GM19468 (cell line): ENCODE results near the gene P3H3.

Experiments
- ATAC-seq: cut with Tn5 transposase; IDR thresholded peaks from one replicate; pipeline ENCODE4 v1.9.1; 2021; ENCODE audit warnings: mild to moderate bottlenecking, moderate library complexity, moderate number of reproducible peaks; ENCODE audit not compliant: unreplicated experiment; ENCODE audit errors: extremely low read depth

Gene P3H3

DNA sequence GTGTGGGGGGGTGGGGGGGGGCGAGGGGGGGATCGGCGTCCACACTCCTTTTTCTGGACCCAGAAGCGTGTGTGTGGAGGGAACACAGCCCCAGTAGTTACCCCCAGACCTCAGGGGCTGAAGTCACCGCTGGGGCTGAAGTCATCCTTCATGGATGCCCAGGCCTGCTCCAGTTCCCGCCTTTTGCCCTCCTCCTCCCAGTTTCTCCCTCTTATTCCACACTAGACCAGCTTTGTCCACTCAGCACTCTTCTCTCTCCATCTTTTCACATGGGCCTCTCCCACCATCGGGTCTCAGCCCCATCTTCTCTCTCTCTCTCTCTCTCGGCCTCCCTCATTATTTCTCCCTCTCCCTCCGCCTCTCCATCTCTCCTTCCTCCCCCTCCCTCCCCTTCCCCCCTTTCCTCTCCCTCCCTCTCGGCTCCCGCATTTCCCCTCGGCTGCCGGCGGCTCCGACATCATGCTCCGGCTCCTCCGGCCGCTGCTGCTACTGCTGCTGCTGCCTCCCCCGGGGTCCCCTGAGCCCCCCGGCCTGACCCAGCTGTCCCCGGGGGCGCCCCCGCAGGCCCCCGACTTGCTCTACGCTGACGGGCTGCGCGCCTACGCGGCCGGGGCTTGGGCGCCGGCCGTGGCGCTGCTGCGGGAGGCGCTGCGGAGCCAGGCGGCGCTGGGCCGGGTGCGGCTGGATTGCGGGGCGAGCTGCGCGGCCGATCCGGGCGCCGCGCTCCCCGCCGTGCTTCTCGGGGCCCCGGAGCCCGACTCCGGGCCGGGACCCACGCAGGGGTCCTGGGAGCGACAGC is at the start of gene P3H3:
P3H3 (plus strand) TSS at position 426 of the 799 bp plus-strand sequence; CDS start at position 460, 34 bp downstream.
- no peak for ATAC-seq

DNA sequence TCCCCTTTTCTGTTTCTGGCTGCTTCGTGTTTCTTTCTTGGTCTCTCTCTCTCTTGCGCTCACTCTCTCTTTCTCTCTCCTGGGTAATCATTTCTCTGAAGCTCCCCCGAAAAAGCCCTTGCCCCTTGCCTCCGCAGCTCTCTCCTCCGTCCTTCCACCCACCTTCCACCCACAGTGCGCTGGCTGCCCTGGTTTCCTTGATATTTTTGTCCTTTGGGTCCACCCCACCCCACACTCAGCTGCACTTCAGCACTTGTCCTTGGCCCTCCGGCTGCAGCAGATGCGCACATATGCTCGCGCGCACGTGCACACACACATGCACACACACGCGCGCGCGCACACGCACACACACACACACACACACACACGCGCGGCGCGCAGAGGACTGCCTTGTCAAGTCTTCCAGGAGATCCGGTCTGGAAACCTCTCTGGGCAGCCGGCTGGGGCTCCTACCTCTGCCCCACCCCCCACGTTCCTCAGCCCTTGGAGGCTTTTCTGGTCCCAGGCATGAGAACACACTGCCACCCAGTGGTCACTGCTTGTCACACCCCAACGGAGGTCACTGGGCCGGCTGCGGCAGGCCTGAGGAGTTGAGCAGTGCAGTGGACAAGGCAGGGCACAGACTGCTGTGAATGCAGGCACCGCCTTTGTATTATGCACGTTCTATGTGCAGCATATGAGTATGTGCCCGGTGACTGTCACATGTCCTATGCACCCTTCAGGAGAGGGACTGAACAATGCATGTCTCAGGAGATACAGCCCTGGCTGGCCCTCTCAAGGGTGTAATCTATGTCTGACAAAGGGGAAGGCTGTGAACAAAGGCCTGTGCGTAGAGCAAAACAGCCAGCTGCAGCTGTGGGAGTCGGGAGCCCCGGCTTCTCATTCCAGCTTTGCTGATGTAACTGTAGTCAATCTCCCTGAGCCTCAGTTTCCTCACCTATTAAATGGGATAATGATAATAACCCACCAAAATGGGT is 49.3 kb upstream of the P3H3 start:
- ATAC-seq: peak; percentile 39

DNA sequence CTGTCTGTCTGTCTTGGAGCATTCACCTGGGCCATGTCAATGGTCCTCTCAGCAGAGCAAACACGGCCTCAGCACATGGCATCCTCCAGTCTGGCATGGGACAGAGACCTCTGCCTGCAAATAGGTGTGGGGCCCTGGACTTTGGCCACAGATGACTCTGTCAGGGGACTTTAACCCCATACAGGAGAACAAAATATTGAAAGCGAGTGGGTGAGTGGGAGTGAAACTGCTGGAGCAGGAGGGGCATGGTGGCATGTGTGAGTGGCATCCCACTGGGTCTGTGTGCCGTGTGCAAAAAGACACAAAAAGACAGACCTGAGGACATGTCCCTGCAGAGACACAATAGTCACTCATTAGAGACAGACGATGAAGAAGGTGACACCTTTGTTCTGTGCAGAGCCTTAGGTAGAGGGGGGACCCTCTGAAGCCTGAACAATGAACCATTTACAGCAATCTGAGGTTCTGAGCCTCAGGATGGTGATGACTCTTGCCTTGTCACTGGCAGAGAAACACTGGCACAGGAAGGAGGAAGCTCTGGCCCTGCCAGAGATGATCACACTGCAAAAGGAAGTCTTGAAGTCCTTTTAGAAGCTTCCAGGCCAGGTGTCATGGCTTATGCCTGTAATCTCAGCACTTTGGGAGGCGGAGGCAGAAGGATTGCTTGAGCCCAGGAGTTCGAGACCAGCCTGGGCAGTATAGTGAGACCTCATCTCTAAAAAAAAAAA is 48.3 kb upstream of the P3H3 start:
- no peak for ATAC-seq

DNA sequence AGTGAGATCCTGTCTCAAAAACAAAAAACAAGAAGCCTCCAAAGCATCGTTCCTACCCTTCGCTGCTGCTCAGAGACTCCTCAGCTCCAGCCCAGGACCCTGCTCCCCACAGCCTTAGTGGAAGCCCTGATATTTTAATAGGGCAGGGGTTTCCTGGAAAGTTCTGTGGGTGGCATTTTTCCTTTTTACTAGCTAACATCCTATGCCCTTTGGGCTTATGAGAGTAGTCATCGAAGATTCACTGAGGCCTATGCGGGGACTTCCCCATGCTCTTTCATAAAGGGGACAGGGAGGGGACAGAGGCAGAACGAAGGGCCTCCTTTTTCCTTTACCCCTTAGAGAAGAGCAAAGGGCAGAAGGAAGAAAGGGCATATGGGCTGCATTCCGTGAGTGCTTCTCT is 47.6 kb upstream of the P3H3 start:
- no peak for ATAC-seq

- ATAC-seq: no peak
Observed at GRCh38 chr12:6782119-6782518, 46.1 kb upstream of the P3H3 start.

DNA sequence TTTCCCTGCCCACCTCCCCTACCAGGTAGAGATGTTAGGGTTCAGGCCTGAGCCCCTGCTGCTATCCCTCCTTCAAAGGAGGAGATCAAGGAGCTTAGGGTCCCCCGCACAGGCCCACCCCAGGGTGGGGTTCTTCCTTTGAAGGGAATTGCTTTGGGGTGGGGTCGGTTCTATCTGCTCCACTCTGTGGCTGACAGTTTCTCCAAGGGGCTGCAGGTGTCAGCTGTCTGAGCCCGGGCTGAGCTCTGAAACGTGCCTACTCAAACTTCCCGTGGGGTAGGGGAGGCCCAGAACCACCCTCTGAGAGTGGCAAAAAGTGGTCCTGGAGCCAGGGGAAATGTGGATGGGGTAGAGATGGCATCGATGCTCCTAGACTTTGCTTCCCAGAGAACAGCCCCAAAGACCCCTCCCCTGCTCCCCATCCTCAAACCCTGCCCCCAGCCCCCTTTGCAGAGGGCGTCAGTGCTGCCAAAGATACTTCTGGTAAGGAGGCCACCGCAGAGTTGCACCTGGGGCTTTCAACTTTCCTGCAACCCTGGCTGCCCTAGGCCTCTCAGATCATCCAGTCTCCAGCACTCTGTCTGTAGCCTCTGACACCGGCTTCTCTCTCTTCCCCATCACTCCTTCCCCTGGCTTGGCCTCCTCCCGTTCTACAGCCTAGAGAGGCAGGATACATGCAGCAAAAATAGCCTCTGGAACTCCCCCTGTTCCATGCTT is 45.2 kb upstream of the P3H3 start:
- no peak for ATAC-seq

DNA sequence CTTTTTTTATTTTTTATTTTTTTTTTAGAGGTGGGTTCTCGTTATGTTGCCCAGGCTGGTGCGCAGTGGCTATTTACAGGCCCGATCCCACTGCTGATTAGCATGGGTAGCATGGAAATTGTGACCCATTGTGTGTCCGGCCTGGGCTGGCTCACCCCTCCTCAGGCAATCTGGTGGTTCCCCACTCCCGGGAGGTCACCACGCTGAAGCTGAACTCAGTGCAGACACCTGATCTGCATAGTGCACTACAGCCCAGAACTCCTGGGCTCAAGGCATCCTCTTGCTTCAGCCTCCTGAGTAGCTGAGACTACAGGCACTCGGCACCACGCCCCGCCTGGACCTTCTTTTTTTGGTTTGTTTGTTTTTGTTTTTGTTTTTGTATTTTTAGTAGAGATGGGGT is 44.4 kb upstream of the P3H3 start:
- no peak for ATAC-seq

DNA sequence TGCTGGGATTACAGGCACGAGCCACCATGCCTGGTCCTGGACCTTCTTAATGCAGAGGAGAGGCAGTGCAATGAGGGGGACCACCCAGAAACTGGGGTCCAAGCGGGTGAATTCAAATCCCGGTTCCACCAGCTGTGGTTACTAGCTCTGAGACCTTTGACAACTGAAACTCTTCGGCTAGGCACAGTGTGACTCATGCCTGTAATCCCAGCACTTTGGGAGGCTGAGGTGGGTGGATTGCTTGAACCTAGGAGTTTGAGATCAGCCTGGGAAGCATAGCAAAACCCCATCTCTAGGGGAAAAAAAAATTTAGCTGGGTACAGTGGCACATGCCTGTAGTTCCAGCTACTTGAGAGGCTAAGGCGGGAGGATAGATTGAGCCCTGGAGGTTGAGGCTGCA is 43.9 kb upstream of the P3H3 start:
- ATAC-seq: no peak

GRCh38 chr12:6784761-6785160 is 43.4 kb upstream of the P3H3 start:
- ATAC-seq: no peak

DNA sequence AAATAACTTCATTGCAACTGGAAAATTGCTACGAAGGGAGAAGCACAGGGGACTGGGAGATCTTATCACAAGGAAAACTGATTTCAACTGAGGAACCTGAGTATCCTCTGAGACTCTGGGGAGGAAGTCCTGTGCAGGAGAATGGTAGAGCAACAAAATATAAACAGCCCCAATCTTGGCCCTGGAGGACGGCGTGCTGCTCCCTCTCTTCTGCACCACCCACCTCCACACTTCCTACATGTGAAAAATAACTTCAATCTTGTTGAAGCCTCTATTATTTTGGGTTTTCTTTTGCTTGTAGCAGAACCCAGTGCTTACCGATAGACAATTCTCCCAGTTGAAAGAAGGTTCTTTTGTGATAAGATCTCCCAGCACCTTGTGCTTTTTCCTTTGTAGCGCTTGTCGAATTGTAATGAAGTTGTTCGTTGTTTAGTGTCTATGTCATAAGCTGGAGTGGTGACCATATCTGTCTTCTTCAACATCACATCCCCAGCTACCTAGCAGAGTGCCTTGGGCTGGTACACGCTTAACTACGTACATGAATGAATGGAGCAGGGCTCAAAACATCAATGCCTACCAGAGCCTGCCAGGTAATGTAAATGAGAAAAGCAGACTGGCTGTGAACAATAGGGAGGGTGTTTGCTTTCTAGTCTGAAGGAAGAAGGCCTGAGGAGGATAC is 41.7 kb upstream of the P3H3 start:
- ATAC-seq: no peak

DNA sequence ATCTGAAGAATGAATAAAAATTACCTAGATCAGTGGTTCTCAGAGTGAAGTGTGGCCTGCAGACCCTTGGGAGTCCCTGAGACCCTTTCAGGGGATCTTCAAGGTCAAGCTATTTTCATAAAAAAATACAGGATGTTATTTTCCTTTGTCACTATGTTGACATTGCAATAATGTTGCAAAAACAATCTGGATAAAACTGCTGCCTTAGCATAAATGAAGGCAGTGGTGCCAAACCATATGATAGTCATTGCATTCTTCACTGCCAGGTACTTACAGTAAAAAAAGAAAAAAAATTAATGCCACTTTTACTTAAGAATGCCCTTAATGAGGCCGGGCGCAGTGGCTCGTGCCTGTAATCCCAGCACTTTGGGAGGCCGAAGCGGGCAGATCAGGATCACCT is 40.9 kb upstream of the P3H3 start:
- ATAC-seq: no peak

DNA sequence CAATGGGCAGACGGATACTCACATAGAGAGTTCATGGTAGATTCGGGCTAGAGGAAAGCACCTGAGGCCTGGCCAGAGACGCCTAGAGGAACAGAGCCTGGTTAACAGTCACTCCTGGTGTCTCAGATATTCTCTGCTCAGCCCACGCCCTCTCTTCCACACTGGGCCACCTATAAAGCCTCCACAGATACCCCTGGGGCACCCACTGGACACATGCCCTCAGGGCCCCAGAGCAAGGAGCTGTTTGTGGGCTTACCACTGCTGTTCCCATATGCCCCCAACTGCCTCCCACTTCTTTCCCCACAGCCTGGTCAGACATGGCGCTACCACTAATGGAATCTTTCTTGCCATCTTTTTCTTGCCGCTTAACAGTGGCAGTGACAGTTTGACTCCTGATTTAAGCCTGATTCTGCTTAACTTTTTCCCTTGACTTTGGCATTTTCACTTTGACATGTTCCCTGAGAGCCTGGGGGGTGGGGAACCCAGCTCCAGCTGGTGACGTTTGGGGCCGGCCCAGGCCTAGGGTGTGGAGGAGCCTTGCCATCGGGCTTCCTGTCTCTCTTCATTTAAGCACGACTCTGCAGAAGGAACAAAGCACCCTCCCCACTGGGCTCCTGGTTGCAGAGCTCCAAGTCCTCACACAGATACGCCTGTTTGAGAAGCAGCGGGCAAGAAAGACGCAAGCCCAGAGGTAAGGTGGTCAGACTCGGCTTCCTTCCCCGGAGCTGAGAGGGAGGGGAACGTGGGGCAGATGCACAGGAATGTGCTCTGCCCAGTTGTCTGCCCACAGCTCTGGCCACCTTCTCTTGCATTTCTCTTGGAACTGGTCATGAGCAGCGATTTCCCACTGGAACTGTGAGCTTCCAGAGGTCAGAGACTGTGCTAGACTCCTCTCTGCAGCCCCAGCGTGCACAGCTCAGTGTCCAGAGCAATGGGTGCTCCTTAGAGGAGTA is 39.0 kb upstream of the P3H3 start, which contains the start of gene CD4:
CD4 (plus strand) TSS at position 557 of the 953 bp plus-strand sequence. CDS start 10,611 bp downstream, outside the sequence.
- no peak for ATAC-seq

DNA sequence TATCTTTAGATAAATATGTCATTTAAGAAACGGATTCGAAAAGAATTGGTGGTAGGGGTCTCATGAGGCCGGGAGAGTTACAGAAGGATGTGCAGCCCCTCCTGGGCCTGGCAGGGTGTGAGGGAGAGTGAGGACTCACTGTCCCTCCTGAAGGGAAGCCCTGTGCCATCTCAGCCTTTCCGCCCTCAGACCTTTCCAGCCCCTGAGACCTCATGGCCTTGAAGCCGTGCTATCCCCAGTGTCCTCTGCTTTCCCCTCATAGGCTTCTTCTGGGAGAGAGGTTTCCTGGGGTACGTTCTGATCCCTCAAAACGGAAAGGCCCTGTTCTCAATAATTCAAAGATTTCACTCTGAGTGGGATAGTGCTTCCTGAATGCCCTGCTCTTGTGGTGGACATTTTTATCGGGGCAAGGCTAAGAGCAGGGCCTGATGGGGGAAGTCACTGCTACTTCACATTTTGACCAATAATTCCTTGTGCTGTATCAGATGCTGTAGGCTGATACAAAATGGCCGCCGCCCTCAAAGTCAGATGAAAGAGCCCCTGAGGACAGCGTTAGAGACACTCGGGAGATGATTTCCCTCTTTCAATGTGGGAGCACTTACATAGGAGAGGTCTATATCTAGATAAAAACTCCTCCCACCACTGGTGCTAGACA is 37.6 kb upstream of the P3H3 start:
- no peak for ATAC-seq

GRCh38 chr12:6791931-6792520 is 36.2 kb upstream of the P3H3 start:
- ATAC-seq: no peak

- no peak for ATAC-seq
Observed at GRCh38 chr12:6792522-6793201, 35.5 kb upstream of the P3H3 start.

DNA sequence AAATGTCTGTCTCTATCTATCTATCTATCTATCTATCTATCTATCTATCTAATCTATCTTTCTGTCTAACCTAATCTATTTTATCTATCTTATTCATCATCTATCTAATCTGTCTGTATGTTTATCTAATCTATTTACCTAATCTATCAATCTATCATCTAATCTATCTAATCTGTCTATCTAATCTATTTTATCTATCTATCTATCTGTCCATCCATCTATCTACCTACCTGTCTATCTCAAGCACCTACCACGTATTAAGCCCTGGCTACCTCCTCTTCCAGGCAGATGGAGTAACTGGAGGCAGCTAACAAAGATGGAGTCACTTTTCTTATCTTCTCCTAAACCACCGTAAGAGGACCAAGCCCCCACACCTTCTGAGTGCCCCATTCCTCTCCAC is 33.1 kb upstream of the P3H3 start:
- no peak for ATAC-seq

GRCh38 chr12:6796576-6796975 is 31.6 kb upstream of the P3H3 start:
- no peak for ATAC-seq
